ENCODE results near the gene MAN1B1. TPM values are rescaled to one million over a fixed set of nuclear protein-coding genes. Genes with fewer than 3 reads are reported as not detected.

The MAN1B1 gene
- total RNA-seq, 2 donors from 2014 or later = 67.4 to 107 TPM

- Histone ChIP-seq H3K27ac (no peak overlapping the region), H3K4me1 (replicated peaks) (peaks cover 6% of the 10 kb centered on the region), H3K27me3 (replicated peaks; ENCODE audit: insufficient read depth) (no peaks in the 10 kb centered on the region), H3K4me3 (no peak overlapping the region), H3K36me3 (no peaks in the 10 kb centered on the region), H3K9me3 (no peaks in the 10 kb centered on the region)
- intact Hi-C loops (cut with DNase I) = no loop called here
- DNase-seq (ENCODE audit: low spot score) = no peak
- TF ChIP-seq CTCF (IDR thresholded peaks at IDR 0.05) (no peak), POLR2A (IDR thresholded peaks at IDR 0.05) (no peak), POLR2AphosphoS5 (IDR thresholded peaks at IDR 0.05) (no peak)
- WGBS = 95% methylated on average over 16 of the region's 16 CpGs
Measured at GRCh38 chr9:137082222-137082924, 4.4 kb upstream of the MAN1B1 start.

DNA sequence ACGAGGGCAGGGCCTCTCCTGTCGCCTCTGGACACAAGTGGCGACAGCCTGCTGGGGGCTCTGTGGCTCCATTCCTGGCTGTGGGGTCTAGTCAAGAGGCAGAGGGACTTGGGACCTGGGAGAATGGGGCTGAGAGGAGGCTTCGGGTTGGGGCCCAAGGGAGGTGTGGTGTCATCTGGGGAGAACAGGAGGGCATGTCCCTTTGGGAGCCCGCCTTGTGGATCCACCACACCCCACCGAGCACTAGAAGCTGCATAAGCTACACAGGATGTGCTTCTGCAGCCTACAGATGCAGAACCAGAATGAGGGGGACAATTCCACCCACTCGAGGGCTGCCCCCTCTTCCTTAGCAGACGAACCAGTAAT is 3.9 kb upstream of the MAN1B1 start:
- Histone ChIP-seq H3K9me3 (no peaks in the 10 kb centered on the region), H3K4me1 (replicated peaks) (peaks cover 6% of the 10 kb centered on the region), H3K4me3 (no peak overlapping the region), H3K36me3 (no peaks in the 10 kb centered on the region), H3K27ac (peak overlapping the region in 1 of 2 donors; percentile 36), H3K27me3 (replicated peaks; ENCODE audit: insufficient read depth) (no peaks in the 10 kb centered on the region)
- intact Hi-C loops (cut with DNase I) = no loop called here
- TF ChIP-seq POLR2A (IDR thresholded peaks at IDR 0.05) (no peak), POLR2AphosphoS5 (IDR thresholded peaks at IDR 0.05) (no peak), CTCF (IDR thresholded peaks at IDR 0.05) (no peak)
- 94% methylated on average over 8 of the region's 8 CpGs for WGBS
- DNase-seq (ENCODE audit: low spot score) = no peak

DNA sequence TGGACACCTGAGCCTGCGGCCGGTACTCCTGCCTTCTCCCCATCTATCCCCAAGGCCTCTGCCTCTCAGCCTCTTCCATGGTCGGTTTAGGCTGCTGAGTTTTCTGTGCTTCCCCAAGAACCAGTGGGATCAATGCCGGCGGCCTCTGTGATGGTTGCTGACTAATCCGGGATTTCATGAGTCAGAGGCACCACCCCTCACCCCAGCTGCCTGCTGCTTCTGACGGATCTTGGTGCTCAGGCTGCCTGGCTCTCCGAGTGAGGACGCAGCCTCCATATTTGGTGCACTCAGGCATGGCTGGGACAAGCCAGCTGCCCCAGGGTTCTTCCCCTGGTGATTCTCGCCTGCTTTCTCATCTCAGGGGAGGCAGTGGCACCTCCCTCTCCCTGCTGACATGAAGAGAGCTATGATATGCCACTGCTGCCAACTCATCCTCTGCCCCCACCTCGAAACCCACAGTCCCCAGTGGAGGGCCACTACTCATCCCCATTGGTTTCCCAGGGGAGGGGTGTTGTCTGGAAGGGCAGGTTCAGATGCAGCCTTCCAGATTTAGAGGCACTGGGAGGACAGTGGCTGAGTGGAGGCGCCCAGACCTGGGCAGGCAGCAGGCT is 3.3 kb upstream of the MAN1B1 start:
- Histone ChIP-seq H3K36me3 (no peaks in the 10 kb centered on the region), H3K27me3 (replicated peaks; ENCODE audit: insufficient read depth) (no peaks in the 10 kb centered on the region), H3K9me3 (no peaks in the 10 kb centered on the region), H3K4me3 (no peak overlapping the region), H3K27ac (peak overlapping the region in 1 of 2 donors; percentile 36), H3K4me1 (replicated peaks) (peaks cover 3% of the 10 kb centered on the region)
- TF ChIP-seq POLR2A (IDR thresholded peaks at IDR 0.05) (no peak), CTCF (IDR thresholded peaks at IDR 0.05) (no peak), POLR2AphosphoS5 (IDR thresholded peaks at IDR 0.05) (no peak)
- intact Hi-C loops (cut with DNase I) = no loop called here
- 64% methylated on average over 9 of the region's 12 CpGs for WGBS
- no peak for DNase-seq (ENCODE audit: low spot score)

DNA sequence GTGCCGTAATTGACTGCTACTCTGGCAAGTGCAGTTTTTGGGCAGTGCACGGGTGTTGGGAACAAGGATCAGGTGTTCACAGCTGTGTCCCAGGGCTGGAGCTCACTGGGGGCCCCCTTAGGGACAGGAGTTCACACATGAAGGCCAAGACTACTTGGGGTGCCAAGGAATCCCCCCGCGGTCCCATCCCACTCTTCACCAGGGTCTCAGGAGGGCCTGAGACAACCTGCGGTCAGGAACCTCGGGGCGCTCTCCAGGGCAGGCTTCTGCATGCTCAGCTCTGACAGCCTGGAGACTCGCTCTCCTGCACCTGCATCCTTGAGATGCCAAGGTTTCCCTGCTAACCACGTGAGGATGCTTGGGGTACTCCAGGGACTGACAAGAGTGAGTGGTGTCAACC is 2.3 kb upstream of the MAN1B1 start:
- TF ChIP-seq CTCF (IDR thresholded peaks at IDR 0.05) (no peak), POLR2AphosphoS5 (IDR thresholded peaks at IDR 0.05) (no peak), POLR2A (IDR thresholded peaks at IDR 0.05) (no peak)
- Histone ChIP-seq H3K4me3 (no peak overlapping the region), H3K36me3 (no peaks in the 10 kb centered on the region), H3K27ac (no peak overlapping the region), H3K4me1 (replicated peaks) (peaks cover 4% of the 10 kb centered on the region), H3K27me3 (replicated peaks; ENCODE audit: insufficient read depth) (no peaks in the 10 kb centered on the region), H3K9me3 (no peaks in the 10 kb centered on the region)
- DNase-seq (ENCODE audit: low spot score) = no peak
- WGBS = 75% methylated on average over 9 of the region's 9 CpGs
- intact Hi-C loops (cut with DNase I) = no loop called here

All from prostate gland (tissue), 2 donors.